ENCODE data around the gene NOC3L.
A peak's percentile ranks its signal among the peaks of the same experiment; 100 is the strongest.

The NOC3L gene

DNA sequence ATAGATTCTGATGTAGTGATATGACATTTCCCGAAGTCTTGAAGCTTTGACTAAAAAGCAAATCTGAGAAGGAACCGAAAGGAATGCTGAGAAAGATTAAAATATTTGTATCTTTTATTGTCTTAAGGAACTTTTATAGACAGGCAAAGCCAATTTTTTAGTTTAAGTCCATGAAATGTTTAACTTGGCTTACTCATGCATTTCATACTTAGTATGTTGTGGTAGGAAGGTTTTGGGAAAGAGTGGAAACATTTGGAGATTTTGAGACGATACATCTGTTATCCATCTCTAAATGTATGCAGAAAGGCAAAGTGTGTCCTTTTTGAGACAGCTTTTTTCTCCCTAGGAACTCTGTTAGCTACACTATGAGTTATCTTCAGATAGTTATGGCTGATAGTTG lies 49.7 kb upstream of the NOC3L start:
- H3K9me3 ChIP-seq (ENCODE audit: control insufficient read depth, insufficient read depth, low read depth, low read length): no peaks in the 10 kb centered on the region
- H3K27ac ChIP-seq (ENCODE audit: extremely low read depth, low read depth, low read length): no peak overlapping the region
- H3K4me1 ChIP-seq (ENCODE audit: control insufficient read depth, insufficient read depth, low read length): peaks cover 39% of the 10 kb centered on the region
- no peak overlapping the region for H3K4me3 ChIP-seq (ENCODE audit: low read depth, low read length)
- TF ChIP-seq, protein P1, sequence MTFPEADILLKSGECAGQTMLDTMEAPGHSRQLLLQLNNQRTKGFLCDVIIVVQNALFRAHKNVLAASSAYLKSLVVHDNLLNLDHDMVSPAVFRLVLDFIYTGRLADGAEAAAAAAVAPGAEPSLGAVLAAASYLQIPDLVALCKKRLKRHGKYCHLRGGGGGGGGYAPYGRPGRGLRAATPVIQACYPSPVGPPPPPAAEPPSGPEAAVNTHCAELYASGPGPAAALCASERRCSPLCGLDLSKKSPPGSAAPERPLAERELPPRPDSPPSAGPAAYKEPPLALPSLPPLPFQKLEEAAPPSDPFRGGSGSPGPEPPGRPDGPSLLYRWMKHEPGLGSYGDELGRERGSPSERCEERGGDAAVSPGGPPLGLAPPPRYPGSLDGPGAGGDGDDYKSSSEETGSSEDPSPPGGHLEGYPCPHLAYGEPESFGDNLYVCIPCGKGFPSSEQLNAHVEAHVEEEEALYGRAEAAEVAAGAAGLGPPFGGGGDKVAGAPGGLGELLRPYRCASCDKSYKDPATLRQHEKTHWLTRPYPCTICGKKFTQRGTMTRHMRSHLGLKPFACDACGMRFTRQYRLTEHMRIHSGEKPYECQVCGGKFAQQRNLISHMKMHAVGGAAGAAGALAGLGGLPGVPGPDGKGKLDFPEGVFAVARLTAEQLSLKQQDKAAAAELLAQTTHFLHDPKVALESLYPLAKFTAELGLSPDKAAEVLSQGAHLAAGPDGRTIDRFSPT (tag by site-specific recombination; IDR thresholded peaks at IDR 0.05): no peak
- TF ChIP-seq, protein P2, sequence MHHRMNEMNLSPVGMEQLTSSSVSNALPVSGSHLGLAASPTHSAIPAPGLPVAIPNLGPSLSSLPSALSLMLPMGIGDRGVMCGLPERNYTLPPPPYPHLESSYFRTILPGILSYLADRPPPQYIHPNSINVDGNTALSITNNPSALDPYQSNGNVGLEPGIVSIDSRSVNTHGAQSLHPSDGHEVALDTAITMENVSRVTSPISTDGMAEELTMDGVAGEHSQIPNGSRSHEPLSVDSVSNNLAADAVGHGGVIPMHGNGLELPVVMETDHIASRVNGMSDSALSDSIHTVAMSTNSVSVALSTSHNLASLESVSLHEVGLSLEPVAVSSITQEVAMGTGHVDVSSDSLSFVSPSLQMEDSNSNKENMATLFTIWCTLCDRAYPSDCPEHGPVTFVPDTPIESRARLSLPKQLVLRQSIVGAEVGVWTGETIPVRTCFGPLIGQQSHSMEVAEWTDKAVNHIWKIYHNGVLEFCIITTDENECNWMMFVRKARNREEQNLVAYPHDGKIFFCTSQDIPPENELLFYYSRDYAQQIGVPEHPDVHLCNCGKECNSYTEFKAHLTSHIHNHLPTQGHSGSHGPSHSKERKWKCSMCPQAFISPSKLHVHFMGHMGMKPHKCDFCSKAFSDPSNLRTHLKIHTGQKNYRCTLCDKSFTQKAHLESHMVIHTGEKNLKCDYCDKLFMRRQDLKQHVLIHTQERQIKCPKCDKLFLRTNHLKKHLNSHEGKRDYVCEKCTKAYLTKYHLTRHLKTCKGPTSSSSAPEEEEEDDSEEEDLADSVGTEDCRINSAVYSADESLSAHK (tag by site-specific recombination; IDR thresholded peaks at IDR 0.05): no peak
- no peak for TF ChIP-seq ZNF19 (tag by site-specific recombination; IDR thresholded peaks at IDR 0.05; ENCODE audit: low read depth)
- no peak for TF ChIP-seq ZNF654 (tag by site-specific recombination; IDR thresholded peaks at IDR 0.05; ENCODE audit: low read depth)
- TF ChIP-seq ZNF132 (tag by site-specific recombination; IDR thresholded peaks at IDR 0.05; ENCODE audit: borderline replicate concordance): no peak
- TF ChIP-seq ZBTB8A (tag by site-specific recombination; IDR thresholded peaks at IDR 0.05): no peak
- no peak for TF ChIP-seq ZNF610 (tag by site-specific recombination; IDR thresholded peaks at IDR 0.05; ENCODE audit: borderline replicate concordance)
- H3K36me3 ChIP-seq (ENCODE audit: control insufficient read depth in 2 of 2, insufficient read depth in 1 of 2, low read length in 2 of 2): no peaks in the 10 kb centered on the region
- ChIA-PET CTCF (interaction anchor here (0.8 to 1.9 kb wide), 3 partner anchors 27 to 50 kb away, joined by 3 to 8 read pairs (median 5); no protein-coding TSS in a partner anchor), POLR2A (interaction anchor here (3.0 kb wide), 1 partner anchor 9 kb away, joined by 21 read pairs; the partner anchor contains the start of gene TBC1D12)

DNA sequence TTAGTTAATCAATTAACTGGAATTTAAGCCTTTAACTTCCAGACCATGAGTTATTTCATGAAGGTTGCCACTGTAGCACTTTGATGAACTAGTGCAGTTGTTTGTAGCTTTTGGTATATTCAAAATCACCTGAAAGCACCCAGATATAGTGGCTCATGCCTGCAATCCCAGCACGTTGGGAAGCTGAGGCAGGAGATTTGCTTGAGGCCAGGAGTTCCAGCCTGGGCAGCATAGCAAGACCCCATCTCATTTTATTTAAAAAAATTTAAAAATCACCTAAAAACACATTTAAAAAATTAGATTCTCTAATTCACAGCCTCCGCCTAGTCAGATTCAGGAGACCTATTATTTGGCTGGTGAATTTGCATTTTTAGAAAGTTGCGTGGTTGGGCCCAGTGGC lies 48.6 kb upstream of the NOC3L start:
- Histone ChIP-seq H3K27ac (ENCODE audit: extremely low read depth, low read depth, low read length) (no peak overlapping the region), H3K4me1 (ENCODE audit: control insufficient read depth, insufficient read depth, low read length) (peaks cover 28% of the 10 kb centered on the region), H3K9me3 (ENCODE audit: control insufficient read depth, insufficient read depth, low read depth, low read length) (no peaks in the 10 kb centered on the region), H3K4me3 (ENCODE audit: low read depth, low read length) (no peak overlapping the region), H3K36me3 (ENCODE audit: control insufficient read depth in 2 of 2, insufficient read depth in 1 of 2, low read length in 2 of 2) (no peaks in the 10 kb centered on the region)
- ChIA-PET POLR2A (interaction anchor here (3.0 kb wide), 1 partner anchor 8 kb away, joined by 21 read pairs; the partner anchor contains the start of gene TBC1D12), CTCF (interaction anchor here (0.6 to 1.3 kb wide), 3 partner anchors 33 to 495 kb away, joined by 3 to 5 read pairs (median 3); no protein-coding TSS in a partner anchor)
- TF ChIP-seq ZFP37 (tag by site-specific recombination; IDR thresholded peaks at IDR 0.05) (no peak), ZNF121 (tag by site-specific recombination; IDR thresholded peaks at IDR 0.05) (peak; percentile 72)

DNA sequence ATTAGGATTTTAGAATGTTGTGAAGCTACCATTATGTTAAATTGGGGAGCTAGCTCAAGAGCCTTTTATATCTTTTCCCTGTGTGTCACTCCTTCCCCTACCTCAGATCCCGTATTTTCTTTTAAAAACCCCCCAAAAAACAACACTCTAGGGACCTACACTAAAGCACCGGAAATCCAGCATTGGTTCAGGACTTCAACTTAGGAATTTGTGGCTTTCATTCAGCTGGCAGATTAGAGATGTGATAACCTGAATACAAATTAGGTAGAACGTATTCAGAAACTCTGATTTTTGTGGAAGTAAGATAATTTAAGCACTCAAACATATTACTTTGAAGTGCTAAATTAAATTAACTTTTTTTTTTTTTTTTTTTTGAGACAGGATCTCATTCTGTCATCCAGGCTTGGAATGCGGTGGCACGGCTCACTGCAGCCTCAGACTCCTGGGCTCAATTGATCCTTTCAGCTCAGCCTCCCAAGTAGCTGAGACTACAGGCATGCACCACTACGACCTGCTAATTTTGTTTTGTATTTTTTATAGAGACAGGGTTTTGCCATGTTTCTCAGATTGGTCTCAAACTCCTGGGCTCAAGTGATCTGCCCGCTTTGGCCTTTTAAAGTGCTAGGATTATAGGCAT lies 46.4 kb upstream of the NOC3L start:
- Histone ChIP-seq H3K36me3 (ENCODE audit: control insufficient read depth in 2 of 2, insufficient read depth in 1 of 2, low read length in 2 of 2) (no peaks in the 10 kb centered on the region), H3K27ac (ENCODE audit: extremely low read depth, low read depth, low read length) (no peak overlapping the region), H3K4me1 (ENCODE audit: control insufficient read depth, insufficient read depth, low read length) (peaks cover 23% of the 10 kb centered on the region), H3K9me3 (ENCODE audit: control insufficient read depth, insufficient read depth, low read depth, low read length) (no peaks in the 10 kb centered on the region), H3K4me3 (ENCODE audit: low read depth, low read length) (no peak overlapping the region)
- CTCF ChIA-PET: interaction anchor here (0.6 to 1.2 kb wide), 5 partner anchors 19 to 46 kb away, joined by 3 to 5 read pairs (median 3); no protein-coding TSS in a partner anchor
- POLR2A ChIA-PET: interaction anchor here (0.6 to 1.0 kb wide), 3 partner anchors 10 to 202 kb away, joined by 3 to 5 read pairs (median 4); no protein-coding TSS in a partner anchor
- TF ChIP-seq ZNF2 (tag by site-specific recombination; IDR thresholded peaks at IDR 0.05) (no peak), ZFP69B (tag by site-specific recombination; IDR thresholded peaks at IDR 0.05) (no peak), ZNF529 (tag by site-specific recombination; IDR thresholded peaks at IDR 0.05; ENCODE audit: insufficient replicate concordance) (no peak), ZNF830 (tag by site-specific recombination; IDR thresholded peaks at IDR 0.05; ENCODE audit: low read depth) (no peak), OSR2 (tag by site-specific recombination; IDR thresholded peaks at IDR 0.05) (peak; percentile 14; the same call in 1 of the 2 replicates)
- TF ChIP-seq, protein P3, sequence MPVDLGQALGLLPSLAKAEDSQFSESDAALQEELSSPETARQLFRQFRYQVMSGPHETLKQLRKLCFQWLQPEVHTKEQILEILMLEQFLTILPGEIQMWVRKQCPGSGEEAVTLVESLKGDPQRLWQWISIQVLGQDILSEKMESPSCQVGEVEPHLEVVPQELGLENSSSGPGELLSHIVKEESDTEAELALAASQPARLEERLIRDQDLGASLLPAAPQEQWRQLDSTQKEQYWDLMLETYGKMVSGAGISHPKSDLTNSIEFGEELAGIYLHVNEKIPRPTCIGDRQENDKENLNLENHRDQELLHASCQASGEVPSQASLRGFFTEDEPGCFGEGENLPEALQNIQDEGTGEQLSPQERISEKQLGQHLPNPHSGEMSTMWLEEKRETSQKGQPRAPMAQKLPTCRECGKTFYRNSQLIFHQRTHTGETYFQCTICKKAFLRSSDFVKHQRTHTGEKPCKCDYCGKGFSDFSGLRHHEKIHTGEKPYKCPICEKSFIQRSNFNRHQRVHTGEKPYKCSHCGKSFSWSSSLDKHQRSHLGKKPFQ (tag by site-specific recombination; IDR thresholded peaks at IDR 0.05): no peak
- TF ChIP-seq, protein P4, sequence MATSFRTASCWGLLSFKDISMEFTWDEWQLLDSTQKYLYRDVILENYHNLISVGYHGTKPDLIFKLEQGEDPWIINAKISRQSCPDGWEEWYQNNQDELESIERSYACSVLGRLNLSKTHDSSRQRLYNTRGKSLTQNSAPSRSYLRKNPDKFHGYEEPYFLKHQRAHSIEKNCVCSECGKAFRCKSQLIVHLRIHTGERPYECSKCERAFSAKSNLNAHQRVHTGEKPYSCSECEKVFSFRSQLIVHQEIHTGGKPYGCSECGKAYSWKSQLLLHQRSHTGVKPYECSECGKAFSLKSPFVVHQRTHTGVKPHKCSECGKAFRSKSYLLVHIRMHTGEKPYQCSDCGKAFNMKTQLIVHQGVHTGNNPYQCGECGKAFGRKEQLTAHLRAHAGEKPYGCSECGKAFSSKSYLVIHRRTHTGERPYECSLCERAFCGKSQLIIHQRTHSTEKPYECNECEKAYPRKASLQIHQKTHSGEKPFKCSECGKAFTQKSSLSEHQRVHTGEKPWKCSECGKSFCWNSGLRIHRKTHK (tag by site-specific recombination; IDR thresholded peaks at IDR 0.05): no peak
- TF ChIP-seq, protein P5, sequence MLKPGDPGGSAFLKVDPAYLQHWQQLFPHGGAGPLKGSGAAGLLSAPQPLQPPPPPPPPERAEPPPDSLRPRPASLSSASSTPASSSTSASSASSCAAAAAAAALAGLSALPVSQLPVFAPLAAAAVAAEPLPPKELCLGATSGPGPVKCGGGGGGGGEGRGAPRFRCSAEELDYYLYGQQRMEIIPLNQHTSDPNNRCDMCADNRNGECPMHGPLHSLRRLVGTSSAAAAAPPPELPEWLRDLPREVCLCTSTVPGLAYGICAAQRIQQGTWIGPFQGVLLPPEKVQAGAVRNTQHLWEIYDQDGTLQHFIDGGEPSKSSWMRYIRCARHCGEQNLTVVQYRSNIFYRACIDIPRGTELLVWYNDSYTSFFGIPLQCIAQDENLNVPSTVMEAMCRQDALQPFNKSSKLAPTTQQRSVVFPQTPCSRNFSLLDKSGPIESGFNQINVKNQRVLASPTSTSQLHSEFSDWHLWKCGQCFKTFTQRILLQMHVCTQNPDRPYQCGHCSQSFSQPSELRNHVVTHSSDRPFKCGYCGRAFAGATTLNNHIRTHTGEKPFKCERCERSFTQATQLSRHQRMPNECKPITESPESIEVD (tag by site-specific recombination; IDR thresholded peaks at IDR 0.05): peak; percentile 24; the same call in 1 of the 2 replicates

Measured in HEK293 (cell line).